ENCODE data around the gene MRPL2.
"Not testable (repeated sequence)": the region's sequence is repeated elsewhere in the genome, so short reads cannot be mapped to it uniquely, and the experiment has no call there.

The MRPL2 gene

DNA sequence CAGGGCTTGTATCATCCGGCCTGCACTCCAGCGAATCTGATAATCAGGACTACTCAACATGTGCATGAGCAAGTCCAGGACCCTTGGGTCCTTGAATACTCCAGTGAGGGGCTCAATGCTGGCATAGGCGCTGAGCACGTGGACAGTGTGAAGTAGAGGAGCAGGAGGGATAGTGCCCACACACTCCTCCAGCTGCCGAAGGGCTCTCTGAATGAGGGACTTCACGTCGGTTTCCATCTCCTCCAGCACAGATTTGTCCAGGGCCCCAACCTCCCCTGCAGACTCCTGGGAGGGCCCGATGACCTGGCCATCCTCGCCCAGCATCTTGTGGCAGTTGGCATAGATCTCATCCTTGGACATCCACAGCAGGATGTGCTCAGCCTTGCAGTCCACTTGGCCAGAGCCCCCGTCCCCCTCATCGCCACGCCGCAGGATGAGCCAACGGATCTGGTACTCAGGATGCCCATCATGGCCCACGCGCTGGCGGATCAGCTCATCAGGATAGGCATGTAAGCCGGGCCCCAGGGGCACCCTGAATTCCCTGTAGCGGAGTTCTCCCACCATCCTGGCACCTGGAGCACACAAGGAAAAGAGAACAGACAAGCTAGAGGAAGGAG is 6.9 kb downstream of the MRPL2 start:
- no peak for DNase-seq

DNA sequence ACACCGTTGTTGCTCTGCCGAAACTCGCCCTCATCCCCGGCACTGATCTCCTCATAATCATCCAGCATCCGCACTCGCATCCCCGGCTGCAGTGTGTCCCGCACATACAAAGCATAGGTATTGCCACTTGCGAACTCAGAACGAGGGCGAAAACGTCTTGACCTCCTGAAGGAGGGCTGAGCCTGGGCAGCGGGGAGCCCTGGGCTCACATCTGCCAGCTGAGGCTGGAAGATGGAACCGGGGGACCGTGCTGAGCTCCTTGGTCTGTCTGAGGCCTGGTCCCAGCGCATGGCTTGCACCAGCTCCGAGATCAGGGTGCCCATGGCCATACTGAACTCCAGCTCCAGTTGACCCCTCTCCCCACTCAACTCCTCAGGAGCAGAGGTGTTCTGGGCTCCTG is 8.3 kb downstream of the MRPL2 start:
- no peak for DNase-seq

DNA sequence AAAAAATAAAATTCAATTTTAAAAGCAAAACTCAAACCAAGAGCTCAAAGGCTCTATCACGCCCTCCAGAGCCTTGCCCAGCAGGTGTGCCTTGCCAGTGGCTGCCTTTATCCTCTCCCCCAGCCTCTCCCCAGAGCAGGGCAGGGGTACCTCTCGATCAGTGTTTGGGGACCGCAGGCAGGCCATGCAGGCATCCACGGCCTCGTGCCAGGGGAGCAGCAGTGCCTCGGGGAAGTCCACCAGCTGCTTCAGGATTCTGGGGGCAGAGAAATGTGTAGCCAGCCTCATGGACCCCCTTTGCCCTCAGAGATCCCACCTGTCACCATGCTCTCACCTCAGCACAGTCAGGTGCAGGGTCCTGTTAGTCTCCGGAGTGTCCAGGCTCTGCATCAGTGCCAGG is 11.2 kb downstream of the MRPL2 start:
- no peak for DNase-seq

DNA sequence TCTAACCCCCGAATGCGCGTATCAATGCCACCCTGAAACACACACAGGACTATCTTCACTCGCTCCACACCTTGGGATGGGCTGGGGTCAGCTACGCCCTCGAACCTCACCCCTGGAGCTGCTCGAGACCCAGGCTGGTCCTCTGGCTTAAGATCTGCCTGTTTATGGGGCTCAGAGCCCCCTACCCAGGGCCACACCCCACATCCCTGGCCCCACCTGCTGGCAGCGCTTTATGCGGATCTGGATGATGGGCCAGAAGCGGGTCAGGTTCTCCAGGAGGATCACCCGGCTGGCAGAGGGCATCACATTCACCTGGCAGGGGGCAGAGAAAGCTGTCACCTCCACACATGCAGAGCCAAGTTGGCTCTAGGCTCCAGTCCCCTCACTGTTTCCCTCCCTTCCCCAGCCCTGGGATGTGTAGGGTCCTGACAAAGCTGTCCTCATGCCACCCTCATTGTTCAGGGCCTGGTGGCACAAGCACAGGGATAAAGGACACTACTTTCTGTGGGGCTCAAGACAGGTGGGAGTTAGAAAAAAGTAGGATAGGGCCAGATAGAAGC is 13.8 kb downstream of the MRPL2 start:
- no peak for DNase-seq

DNA sequence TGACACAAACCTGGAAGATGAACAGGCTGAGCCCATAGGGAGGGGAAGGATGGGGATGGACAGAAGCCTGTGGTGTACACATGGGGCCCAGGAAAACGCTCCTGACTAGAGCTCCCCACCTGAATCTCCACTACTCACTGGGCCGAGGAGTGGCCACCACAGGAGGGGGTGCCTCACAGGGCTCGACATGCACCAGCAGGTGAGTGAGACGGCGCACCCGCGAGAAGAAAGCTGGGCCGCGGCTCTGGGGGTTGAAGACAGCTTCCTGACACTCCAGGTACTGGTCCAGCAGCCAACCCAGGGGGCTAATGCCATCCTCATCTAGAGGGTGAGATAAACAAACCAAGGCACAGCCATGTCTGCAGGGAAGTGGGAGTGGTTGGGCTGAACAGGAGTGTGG is 15.9 kb downstream of the MRPL2 start:
- DNase-seq, result no peak

DNA sequence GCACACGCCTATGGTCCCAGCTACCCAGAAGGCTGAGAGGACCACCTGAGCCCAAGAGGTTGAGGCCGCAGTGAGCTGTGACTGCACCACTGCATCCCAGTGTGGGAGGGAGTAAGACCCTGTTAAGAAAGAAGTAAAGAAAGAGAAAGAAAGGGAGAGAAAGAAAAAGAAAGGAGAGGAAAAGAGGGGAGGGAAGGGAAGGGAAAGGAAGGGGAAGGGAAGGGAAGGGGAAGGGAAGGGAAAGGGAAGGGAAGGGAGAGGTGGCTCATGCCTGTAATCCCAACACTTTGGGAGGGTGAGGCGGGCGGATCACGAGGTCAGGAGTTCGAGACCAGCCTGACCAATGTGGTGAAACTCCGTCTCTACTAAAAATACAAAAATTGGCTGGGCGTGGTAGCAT is 17.8 kb downstream of the MRPL2 start:
- not testable (repeated sequence) for DNase-seq

DNA sequence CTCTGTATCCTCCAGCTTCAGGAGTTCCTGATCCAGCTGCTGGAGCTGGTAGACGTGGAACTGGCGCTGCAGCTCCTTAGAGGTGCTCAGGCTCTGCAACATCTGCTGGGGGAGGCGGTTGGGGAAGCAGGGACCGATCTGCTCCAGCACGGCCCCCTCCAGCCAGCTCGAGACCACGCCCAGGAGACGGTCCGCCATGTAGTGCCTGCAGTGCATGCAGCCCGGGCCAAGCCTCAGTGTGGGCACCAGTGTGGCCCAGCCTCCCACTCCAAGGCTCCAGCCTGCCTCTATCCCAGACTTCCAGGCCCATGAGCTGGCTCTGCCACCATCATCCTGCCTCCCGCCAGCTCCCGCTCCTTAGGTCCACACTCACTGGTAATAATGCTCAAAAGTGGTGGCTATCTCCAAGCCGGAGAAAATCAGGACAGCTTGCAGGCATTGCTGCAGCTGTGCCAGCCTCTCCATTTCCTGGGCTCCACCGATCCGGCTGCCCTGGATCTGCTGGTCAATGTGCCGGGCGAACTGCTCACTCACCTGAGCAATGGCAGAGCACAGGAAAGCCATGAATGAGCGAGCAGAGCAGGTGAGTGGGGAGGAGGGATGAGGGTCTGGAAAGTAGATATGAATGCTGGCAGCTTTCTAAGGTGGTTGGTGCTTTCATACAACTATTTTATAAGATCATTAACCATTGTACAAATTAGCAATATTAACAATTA is 18.5 kb downstream of the MRPL2 start:
- no peak for DNase-seq

DNA sequence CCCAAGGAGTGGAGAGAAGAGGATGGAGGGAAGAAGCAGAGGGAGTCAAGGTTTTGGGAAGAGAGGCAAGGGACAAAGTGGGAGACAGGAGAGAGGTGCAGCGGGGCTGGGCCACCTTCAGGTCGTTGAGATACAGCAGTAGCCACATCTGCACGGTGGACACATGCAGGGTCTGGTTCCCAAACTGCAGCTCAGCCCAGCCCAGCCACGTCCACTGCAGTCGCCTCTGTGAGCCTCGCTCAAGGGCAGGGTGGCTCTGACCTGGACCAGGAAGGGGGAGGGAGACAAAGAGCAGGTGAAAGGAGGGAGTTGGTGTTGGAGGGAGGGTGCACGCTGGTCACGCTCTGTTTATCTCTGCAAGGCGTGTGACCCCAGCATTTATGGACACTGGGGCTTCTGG is 20.5 kb downstream of the MRPL2 start:
- no peak for DNase-seq

DNA sequence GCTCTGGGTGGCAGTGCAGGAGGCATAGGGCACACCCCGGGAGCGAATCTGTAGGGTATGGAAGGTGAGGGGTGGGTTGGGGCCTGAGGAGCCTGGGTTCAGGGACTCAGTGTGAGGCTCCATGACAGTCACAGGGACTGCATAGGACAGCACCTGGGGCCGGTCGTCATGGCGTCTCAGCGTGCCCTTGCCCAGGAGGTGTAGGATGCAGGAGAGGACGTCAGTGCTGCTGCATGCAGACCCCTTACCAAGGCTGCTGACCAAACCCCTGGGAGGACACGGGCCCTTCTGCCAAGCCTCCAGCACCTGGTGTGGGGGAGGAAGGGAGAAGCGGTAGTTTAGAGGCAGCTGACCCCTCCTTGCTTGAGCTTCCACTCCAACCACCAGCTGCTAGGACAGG is 21.5 kb downstream of the MRPL2 start:
- no peak for DNase-seq

DNA sequence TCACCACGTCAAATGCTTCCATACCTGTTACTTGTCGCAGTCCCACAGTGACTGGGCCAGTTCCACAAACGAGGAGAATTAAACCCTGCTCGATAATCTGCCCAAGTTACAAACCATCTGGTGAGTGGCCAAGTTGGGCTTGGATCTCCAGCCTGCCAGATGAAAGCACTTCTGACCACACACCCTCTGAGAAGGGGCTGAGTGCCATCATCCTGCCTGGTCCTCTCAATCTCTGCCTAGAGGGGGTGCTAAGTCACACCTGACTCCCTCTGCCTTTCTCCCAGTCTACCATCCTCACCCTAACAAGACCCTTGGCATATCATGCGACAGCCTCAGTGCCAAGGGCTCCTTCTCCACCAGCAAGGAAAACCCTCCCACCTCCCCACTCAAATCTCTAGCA is 22.0 kb downstream of the MRPL2 start:
- no peak for DNase-seq

DNA sequence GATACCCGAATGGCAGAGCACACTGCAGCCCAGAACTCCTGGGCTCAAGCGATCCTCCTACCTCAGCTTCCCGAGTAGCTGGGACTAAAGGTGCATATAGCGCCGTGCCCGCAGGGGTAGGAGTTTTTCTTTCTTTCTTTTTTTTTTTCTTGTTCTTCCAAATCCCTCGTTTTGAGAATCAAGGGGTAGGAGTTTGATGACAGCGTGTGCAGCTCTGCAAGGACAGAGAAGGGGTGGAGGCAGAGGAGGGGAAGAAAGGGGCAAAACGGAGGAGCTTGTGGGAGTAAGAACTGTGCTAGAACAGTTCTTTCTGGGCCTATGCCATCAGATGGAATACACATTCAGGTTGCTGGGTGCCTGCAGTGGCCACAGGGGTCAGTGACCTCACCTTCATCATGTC is 22.5 kb downstream of the MRPL2 start:
- no peak for DNase-seq

DNA sequence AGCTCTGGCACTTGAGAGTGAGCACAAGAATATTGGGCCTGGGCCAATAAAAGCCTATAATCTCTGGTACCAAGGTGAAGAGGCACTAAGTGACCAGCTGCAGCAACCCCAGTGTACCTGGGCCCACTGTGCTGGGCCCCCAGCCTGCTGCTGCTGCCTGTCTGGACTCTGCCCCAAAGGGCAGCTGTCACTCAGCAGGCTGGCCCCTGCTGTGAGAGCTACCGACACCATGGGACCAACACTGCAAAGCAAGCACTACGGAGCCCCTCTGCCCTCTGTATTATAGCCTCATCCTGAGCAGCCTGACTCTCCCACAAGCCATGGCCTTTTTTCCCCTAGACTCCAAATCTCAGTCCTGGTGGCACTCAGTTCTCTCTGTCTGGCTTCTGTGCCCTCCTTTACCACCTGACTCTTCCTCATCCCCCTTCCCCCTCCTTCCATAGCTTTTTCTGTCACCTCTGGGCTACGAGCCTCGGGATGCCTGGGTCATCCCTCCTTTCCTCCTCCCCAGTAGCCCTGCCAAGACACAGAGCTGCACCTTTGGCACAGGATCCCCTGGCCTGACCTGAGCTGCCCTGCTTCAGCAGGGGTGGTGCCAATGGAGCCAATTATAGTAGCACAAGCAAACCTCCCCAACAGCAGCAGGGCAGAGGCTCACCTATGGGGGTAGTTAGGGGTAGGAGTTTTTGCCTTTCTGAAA is 23.6 kb downstream of the MRPL2 start:
- DNase-seq, result no peak

DNA sequence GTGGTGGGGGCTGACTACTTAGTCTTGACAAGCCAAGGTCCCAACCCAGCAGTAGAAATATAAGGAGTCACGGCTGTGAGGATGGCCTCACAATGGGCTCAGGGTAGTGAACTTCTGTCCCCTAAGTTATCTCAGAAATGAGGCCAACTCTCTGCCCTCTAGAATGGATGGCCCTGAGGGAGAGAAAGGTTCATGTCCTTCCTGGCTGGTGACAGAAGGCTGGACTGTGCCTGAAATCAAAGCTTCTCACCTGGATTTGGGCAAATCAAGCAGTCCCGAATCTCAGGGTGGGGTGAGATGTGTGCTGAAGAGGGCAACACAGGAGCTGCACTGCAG is 25.1 kb downstream of the MRPL2 start:
- DNase-seq, result no peak

DNA sequence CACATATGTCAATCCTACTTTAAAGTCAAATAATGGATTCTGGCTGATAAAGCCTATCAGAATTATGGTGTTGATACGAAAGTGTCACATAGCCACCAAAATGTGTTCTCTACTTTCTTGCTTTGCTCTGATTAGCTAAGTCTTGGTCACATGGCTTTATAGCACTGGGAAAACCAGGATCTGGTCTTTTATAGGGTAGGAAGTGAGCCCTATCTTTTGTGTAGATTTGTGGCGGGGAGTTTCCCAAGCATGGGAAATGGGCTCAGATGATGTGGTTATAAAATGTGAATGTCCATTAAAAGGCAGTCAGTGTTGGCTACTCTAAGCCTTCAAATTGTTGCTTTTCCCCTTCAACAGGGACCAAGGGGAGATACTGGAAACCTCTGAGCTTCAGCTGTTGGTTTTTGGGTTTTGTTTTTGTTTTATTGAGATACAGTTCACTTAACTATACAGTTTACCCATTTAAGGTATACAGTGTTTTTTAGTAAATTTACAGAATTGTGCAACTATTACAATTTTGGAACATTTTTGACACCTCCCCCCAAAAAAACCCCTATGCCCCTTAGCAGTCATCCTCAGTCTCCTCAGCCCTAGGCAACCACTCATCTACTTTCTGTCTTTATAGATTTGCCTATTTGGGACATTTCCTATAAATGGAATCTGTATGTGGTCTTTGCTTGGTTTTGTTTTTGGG is 25.6 kb downstream of the MRPL2 start:
- DNase-seq, result no peak

DNA sequence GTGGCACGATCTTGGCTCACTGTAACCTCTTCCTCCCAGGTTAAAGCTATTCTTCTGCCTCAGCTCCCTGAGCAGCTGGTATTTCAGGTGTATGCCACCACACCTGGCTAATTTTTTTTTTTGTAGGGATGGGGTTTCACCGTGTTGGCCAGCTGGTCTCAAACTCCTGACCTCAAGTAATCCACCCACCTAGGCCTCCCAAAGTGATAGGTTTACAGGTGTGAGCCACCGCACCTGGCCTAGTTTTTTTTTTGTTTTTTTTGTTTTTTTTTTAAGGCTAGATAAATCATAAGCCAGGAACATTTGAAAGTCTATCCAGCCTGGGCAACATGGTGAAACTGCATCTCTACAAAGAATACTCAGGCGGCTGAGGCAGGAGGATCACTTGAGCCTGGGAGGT is 26.9 kb downstream of the MRPL2 start:
- DNase-seq, result no peak

DNA sequence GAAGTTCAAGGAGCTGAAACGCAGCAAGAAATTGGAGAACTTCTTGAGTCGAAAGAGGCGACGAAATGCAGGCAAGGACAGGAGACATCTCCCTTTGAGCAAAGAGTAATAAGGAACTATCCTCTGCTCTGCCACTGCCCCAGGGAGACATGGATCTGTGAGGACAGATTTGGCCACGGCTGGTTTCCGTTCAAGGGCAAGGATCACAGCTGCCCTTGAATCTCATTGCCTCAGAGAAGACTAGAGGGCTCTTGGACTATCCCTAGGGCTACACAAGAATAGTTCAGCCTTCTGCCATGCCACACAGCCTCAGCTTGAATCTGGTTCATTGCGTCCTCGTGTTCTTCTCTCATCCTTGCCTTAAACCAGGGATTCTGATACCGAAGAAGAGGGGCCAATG is 30.1 kb downstream of the MRPL2 start:
- no peak for DNase-seq

DNA sequence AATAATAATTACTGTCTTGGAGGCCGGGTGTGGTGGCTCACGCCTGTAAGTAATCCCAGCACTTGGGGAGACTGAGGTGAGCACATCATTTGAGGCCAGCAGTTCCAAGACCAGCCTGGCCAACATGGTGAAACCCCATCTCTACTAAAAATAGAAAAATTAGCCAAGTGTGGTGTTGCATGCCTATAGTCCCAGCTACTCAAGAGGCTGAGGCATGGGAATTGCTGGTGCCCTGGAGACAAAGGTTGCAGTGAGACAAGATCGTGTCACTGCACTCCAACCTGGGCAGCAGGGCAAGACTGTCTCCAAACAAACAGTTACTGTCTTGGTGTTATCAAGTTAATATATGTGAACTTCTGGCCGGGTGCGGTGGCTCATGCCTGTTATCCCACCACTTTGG is 32.9 kb downstream of the MRPL2 start:
- DNase-seq, result no peak

DNA sequence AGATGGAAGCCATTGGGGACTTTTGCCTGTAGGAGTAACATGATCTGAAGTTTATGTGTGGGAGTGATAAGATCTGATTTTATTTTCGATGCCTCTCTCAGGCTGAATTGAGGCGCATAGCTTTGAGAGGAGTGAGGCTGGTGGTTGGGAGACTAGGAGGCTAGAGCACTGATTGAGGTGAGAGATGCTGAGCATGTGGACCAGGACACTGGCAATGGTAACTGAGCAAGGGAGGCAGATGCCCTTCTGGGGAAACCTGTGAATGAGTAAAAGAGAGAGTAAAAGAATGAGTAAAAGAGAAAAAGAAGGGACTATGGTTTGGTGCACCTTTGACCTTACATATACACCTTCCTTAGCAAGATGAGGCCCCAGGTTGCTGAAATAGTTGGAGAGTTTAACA is 34.8 kb downstream of the MRPL2 start:
- DNase-seq, result no peak

DNA sequence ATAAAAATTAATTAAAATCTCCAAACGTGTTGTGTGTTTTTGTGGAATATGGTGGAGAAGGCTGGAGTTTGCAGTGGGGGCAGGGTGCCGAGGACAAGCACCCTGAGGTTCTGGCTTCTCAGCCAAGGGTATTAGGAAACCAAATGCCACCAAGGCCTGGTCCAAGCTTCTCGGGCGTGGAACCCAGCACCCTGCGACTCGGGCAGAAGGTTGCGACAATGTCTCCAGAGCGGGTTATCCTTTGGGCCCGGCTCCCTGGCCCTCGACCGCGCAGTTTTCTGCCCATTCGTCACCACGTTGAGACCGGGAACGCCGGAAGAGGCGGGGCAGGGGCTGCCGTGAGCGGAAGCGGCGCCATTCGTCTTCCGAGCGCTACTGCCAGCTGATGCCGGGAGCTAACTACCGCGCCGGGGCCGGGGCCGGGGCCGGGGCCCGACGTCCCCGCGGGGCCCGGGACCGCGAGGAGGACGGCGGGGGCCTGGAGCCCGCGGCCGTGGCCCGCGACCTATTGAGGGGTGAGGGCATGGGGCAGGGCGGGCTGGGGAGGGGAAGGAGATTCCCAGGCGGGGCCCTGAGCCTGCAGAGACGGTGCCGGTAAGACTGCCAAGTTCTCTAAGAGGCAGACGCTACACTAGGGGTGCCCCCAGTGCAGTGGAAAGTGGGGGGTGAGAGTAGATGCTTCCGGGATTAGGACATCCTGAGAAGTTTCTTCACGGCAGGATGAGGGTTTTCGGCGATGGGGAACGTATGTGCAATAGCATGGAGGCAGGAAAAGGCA is 37.8 kb downstream of the MRPL2 start, which contains the start of gene RRP36:
TSS of gene RRP36 (plus strand) at position 354 of the 778 bp plus-strand sequence. CDS start at position 386, 32 bp downstream.
- peak; percentile 89 for DNase-seq

DNA sequence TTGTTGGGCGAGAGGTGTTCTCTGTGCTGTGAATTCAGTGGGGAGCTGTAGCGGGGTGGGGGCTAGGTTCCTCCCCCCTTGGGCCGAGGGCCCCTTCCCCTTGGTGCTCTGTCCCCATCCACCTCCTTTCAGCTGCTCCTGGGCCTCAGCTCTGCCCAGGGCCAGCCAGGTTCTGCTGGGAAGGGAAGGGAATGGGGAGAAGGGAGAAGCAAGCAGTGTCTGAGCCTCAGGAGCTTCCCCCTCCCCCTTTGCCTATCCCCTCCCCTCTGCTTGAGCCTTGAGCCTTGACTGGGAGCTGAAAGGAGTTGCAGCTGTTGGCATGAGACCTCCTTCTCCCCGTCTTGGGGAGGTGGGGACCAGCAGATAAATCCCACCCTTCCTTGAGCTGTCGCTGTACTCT is 38.4 kb downstream of the MRPL2 start:
- no peak for DNase-seq

DNA sequence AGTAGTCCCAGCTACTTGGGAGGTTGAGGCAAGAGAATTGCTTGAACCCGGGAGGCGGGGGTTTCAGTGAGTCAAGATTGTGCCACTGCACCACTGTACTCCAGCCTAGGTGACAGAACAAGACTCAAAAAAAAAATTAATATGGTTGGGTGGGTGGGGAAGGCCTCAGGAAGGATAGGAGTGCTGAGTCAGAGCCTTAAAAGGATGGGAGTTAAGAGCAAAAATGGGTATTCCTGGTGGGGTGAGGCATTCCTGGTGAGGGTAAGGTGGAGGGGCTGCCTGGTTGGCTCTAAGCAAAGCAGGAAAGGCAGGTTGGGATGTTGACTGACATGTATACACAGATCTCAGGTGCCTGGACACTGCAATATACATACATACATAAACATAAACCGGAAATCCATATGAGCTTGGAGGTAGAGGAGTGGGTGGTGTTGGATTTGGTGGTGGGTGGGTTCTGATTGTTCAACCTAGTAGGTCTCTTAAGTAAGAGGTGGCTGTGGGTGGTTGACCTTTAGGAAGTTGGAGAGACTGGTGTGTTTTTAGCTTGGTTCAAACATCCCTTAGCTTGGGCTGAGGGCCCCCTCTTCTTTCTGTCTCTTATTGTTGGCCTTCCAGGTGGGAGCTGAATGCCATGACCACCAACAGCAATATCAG is 39.1 kb downstream of the MRPL2 start:
- DNase-seq, result no peak

DNA sequence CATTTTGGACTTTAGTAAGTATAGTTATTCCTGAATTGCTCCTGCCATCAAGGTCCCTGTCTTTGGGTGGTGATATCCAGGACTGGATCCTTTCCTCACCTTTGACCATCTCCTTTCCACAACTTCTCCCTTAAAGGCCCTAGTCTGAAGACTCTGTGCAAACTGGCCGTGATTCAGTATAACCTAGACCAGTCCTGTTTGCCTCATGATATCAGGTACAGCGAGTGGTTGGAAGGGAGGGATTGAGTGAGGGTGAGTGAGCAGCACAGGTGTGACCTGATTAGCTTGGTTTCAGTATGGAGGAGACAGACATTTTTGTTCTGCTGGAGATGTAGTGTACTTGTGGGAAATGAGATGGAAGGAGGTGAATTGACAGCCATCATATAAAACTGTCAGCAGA is 40.1 kb downstream of the MRPL2 start:
- no peak for DNase-seq

All from femur (tissue), 1 donor.